Activated gamma-delta T cell (primary cell): Measurements from ENCODE around the gene WHRN.

Experiments
- DNase-seq: peaks from one replicate; lab custom pipeline; 2025; lab: John Stamatoyannopoulos, UW

The WHRN gene

GRCh38 chr9:114397848-114398605 is 107.2 kb downstream of the WHRN start:
- peak; percentile 96 for DNase-seq

GRCh38 chr9:114397219-114397847 is 107.9 kb downstream of the WHRN start:
- DNase-seq: no peak

- no peak for DNase-seq
Observed at GRCh38 chr9:114396558-114397218, 108.6 kb downstream of the WHRN start.

GRCh38 chr9:114395768-114396167 is 109.5 kb downstream of the WHRN start:
- no peak for DNase-seq

- DNase-seq: no peak
Observed at GRCh38 chr9:114395334-114395617, 110.0 kb downstream of the WHRN start.

- DNase-seq: no peak
Observed at GRCh38 chr9:114394523-114395333, 110.5 kb downstream of the WHRN start.

GRCh38 chr9:114392749-114393112 is 112.5 kb downstream of the WHRN start:
- no peak for DNase-seq

- no peak for DNase-seq
Observed at GRCh38 chr9:114390952-114391351, 114.3 kb downstream of the WHRN start.

GRCh38 chr9:114389612-114390368 is 115.5 kb downstream of the WHRN start:
- no peak for DNase-seq

- DNase-seq: no peak
Observed at GRCh38 chr9:114388764-114389375, 116.4 kb downstream of the WHRN start.

- no peak for DNase-seq
Observed at GRCh38 chr9:114388357-114388682, 117.0 kb downstream of the WHRN start.

- DNase-seq: peak; percentile 76
Observed at GRCh38 chr9:114387680-114388356, 117.5 kb downstream of the WHRN start, which contains the start of gene AKNA. TSS of gene AKNA (minus strand) at chr9:114387982. CDS start at chr9:114381333, 6,649 bp downstream.

- no peak for DNase-seq
Observed at GRCh38 chr9:114386886-114387679, 118.2 kb downstream of the WHRN start.

GRCh38 chr9:114386361-114386885 is 118.8 kb downstream of the WHRN start:
- no peak for DNase-seq

GRCh38 chr9:114385397-114386181 is 119.7 kb downstream of the WHRN start:
- DNase-seq: peak; percentile 34

GRCh38 chr9:114384836-114385396 is 120.4 kb downstream of the WHRN start:
- no peak for DNase-seq

- DNase-seq: no peak
Observed at GRCh38 chr9:114384341-114384740, 120.9 kb downstream of the WHRN start.

GRCh38 chr9:114383521-114384231 is 121.6 kb downstream of the WHRN start:
- DNase-seq: no peak
